SU-DHL-6 (cell line): ENCODE measurements around the gene NFATC4.

ENCODE experiments used
- H2AFZ ChIP-seq: fragments of 200-600 bp; sonication (generic); 2 replicates; pipeline ENCODE4 v1.6.1; 2014; ENCODE audit warnings: low read depth, mild to moderate bottlenecking, moderate library complexity, mixed read lengths, antibody characterized with exemption, low read length; ENCODE audit not compliant: severe bottlenecking
- H3F3A ChIP-seq: fragments of 200-600 bp; shearing (Covaris generic); 2 replicates; pipeline ENCODE4 v1.6.0; 2016; ENCODE audit warnings: antibody characterized with exemption, mild to moderate bottlenecking; ENCODE audit not compliant: insufficient read depth
- H3K27ac ChIP-seq: fragments of 200-600 bp; sonication (generic); 2 replicates; pipeline ENCODE4 v1.5.1; 2016; ENCODE audit warnings: low read depth, mild to moderate bottlenecking, low read length, moderate library complexity, mixed read lengths
- H3K27me3 ChIP-seq: fragments of 200-600 bp; sonication (generic), shearing (Covaris generic); 2 replicates; pipeline ENCODE4 v1.6.0; 2014; ENCODE audit warnings: mild to moderate bottlenecking, low read length
- H3K36me3 ChIP-seq: fragments of 200-600 bp; sonication (generic); 2 replicates; pipeline ENCODE4 v1.6.1; 2014; ENCODE audit warnings: mild to moderate bottlenecking, low read length, mixed read lengths
- H3K4me2 ChIP-seq: fragments of 300-600, 200-600 bp; shearing (Covaris generic), sonication (generic); 2 replicates; pipeline ENCODE4 v1.6.0; 2014; ENCODE audit warnings: low read length, low read depth, mild to moderate bottlenecking; ENCODE audit not compliant: poor library complexity, severe bottlenecking
- H3K4me3 ChIP-seq: fragments of 200-600 bp; sonication (generic); 2 replicates; pipeline ENCODE4 v1.5.1; 2014; ENCODE audit warnings: antibody characterized with exemption, low read length, mild to moderate bottlenecking, mixed read lengths; ENCODE audit not compliant: insufficient read depth, poor library complexity, severe bottlenecking
- H3K79me2 ChIP-seq: fragments of 200-600 bp; sonication (generic); 2 replicates; pipeline ENCODE4 v1.6.1; 2014; ENCODE audit warnings: mild to moderate bottlenecking, low read length, moderate library complexity; ENCODE audit not compliant: insufficient read depth
- H3K9ac ChIP-seq: fragments of 200-600 bp; sonication (generic); 2 replicates; pipeline ENCODE4 v1.7.0; 2014; ENCODE audit warnings: mild to moderate bottlenecking, low read length
- H3K9me2 ChIP-seq: fragments of 200-600 bp; sonication (generic); replicated peaks from 2 replicates; pipeline ENCODE4 v1.6.1; 2014; ENCODE audit warnings: low read length; ENCODE audit not compliant: insufficient read depth
- H3K9me3 ChIP-seq: fragments of 200-600 bp; sonication (generic); 2 replicates; pipeline ENCODE4 v1.6.1; 2014; ENCODE audit warnings: low read length, mixed read lengths; ENCODE audit not compliant: insufficient read depth
- H4K20me1 ChIP-seq: fragments of 200-600 bp; sonication (generic); 2 replicates; pipeline ENCODE4 v1.6.1; 2014; ENCODE audit warnings: low read depth, mild to moderate bottlenecking, antibody characterized with exemption, low read length, moderate library complexity, mixed read lengths
- CTCF ChIP-seq: fragments of 200-600 bp; sonication (generic); IDR thresholded peaks from one replicate; pipeline ENCODE4 v1.5.1; 2017; ENCODE audit warnings: antibody characterized with exemption, mild to moderate bottlenecking, low read length, moderate library complexity; ENCODE audit not compliant: insufficient read depth, poor library complexity, severe bottlenecking
- EZH2phosphoT487 ChIP-seq: fragments of 200-600 bp; sonication (generic), shearing (Covaris generic); conservative IDR thresholded peaks from 2 replicates; pipeline ENCODE4 v1.6.1; 2018; ENCODE audit warnings: mild to moderate bottlenecking, antibody characterized with exemption, low read length, moderate library complexity, mixed read lengths

Gene NFATC4

GRCh38 chr14:24337144-24337823, 30.7 kb upstream of the NFATC4 start:
- H3K9me2 ChIP-seq: no peaks in the 10 kb centered on the region
- H3K27me3 ChIP-seq: no peaks in the 10 kb centered on the region
- H3K36me3 ChIP-seq: no peaks in the 10 kb centered on the region
- H3K27ac ChIP-seq: no peak overlapping the region
- no peak overlapping the region for H3K4me2 ChIP-seq
- H3K9ac ChIP-seq: no peak overlapping the region
- no peaks in the 10 kb centered on the region for H3K79me2 ChIP-seq
- H3K4me3 ChIP-seq: no peak overlapping the region
- H3F3A ChIP-seq: no peaks in the 10 kb centered on the region
- no peak overlapping the region for H2AFZ ChIP-seq
- TF ChIP-seq EZH2phosphoT487 (no peak), CTCF (no peak)
- H4K20me1 ChIP-seq: no peaks in the 10 kb centered on the region
- H3K9me3 ChIP-seq: no peaks in the 10 kb centered on the region

- H3K4me3 ChIP-seq: no peak overlapping the region
- no peaks in the 10 kb centered on the region for H3K9me2 ChIP-seq
- H2AFZ ChIP-seq: no peak overlapping the region
- no peaks in the 10 kb centered on the region for H3K27me3 ChIP-seq
- no peak for TF ChIP-seq EZH2phosphoT487
- no peak overlapping the region for H3K4me2 ChIP-seq
- H4K20me1 ChIP-seq: no peaks in the 10 kb centered on the region
- no peaks in the 10 kb centered on the region for H3K36me3 ChIP-seq
- no peaks in the 10 kb centered on the region for H3K79me2 ChIP-seq
- no peak overlapping the region for H3K9ac ChIP-seq
- no peaks in the 10 kb centered on the region for H3K9me3 ChIP-seq
- no peaks in the 10 kb centered on the region for H3F3A ChIP-seq
- no peak overlapping the region for H3K27ac ChIP-seq
Observed at GRCh38 chr14:24337824-24338175, 30.2 kb upstream of the NFATC4 start.

- no peaks in the 10 kb centered on the region for H4K20me1 ChIP-seq
- no peak for TF ChIP-seq EZH2phosphoT487
- no peak for TF ChIP-seq CTCF
- H3K4me3 ChIP-seq: no peak overlapping the region
- no peaks in the 10 kb centered on the region for H3K9me2 ChIP-seq
- H3K79me2 ChIP-seq: no peaks in the 10 kb centered on the region
- H3K9me3 ChIP-seq: no peaks in the 10 kb centered on the region
- no peaks in the 10 kb centered on the region for H3K36me3 ChIP-seq
- no peak overlapping the region for H3K9ac ChIP-seq
- no peak overlapping the region for H3K4me2 ChIP-seq
- H3K27me3 ChIP-seq: no peaks in the 10 kb centered on the region
- H3K27ac ChIP-seq: no peak overlapping the region
- H3F3A ChIP-seq: no peaks in the 10 kb centered on the region
- no peak overlapping the region for H2AFZ ChIP-seq
Observed at GRCh38 chr14:24338843-24339242, 29.1 kb upstream of the NFATC4 start.

GRCh38 chr14:24339284-24340151, 28.5 kb upstream of the NFATC4 start, which contains the start of gene RIPK3:
TSS of gene RIPK3 (minus strand) at chr14:24339991. CDS start at chr14:24339826, 165 bp downstream.
- Histone ChIP-seq H3K9me2 (no peaks in the 10 kb centered on the region), H3F3A (no peaks in the 10 kb centered on the region), H3K79me2 (no peaks in the 10 kb centered on the region), H3K4me3 (peak within 1 kb of the TSS; percentile 58), H3K27me3 (no peaks in the 10 kb centered on the region), H3K4me2 (peak within 1 kb of the TSS; percentile 73), H3K9ac (peak within 1 kb of the TSS; percentile 55), H3K9me3 (no peaks in the 10 kb centered on the region), H3K36me3 (no peaks in the 10 kb centered on the region), H3K27ac (no peak within 1 kb of the TSS), H2AFZ (peak within 1 kb of the TSS; percentile 98), H4K20me1 (no peaks in the 10 kb centered on the region)
- no peak for TF ChIP-seq CTCF
- TF ChIP-seq EZH2phosphoT487: no peak
